Neuronal stem cell (in vitro differentiated cells): ENCODE results near the gene POU2F2.
"Not testable (repeated sequence)": the region's sequence is repeated elsewhere in the genome, so short reads cannot be mapped to it uniquely, and the experiment has no call there.

Source experiments
- DNase-seq: peaks from one replicate; pipeline ENCODE4 v3.0.0-alpha.2; 2013; ENCODE audit warnings: low spot score
- H2AFZ ChIP-seq: one replicate; pipeline ENCODE4 v1.6.1; 2013; ENCODE audit warnings: mild to moderate bottlenecking, low read length, inconsistent platforms
- H2AK5ac ChIP-seq: 2 replicates; pipeline ENCODE4 v1.6.1; 2013; ENCODE audit warnings: low read depth, mild to moderate bottlenecking, inconsistent platforms, low read length, moderate library complexity, mixed read lengths
- H2BK120ac ChIP-seq: 2 replicates; pipeline ENCODE4 v1.6.1; 2013; ENCODE audit warnings: low read depth, mild to moderate bottlenecking, inconsistent platforms, low read length, moderate library complexity, mixed read lengths
- H2BK12ac ChIP-seq: one replicate; pipeline ENCODE4 v1.6.1; 2013; ENCODE audit warnings: low read length, inconsistent platforms
- H2BK15ac ChIP-seq: 2 replicates; pipeline ENCODE4 v1.6.1; 2013; ENCODE audit warnings: mild to moderate bottlenecking, low read length, inconsistent platforms, mixed read lengths
- H2BK5ac ChIP-seq: one replicate; pipeline ENCODE4 v1.6.1; 2013; ENCODE audit warnings: inconsistent platforms, mild to moderate bottlenecking, low read length, moderate library complexity
- H3K14ac ChIP-seq: one replicate; pipeline ENCODE4 v1.6.1; 2013; ENCODE audit warnings: low read length, inconsistent platforms
- H3K18ac ChIP-seq: 2 replicates; pipeline ENCODE4 v1.6.1; 2013; ENCODE audit warnings: low read length, inconsistent platforms
- H3K23ac ChIP-seq: 2 replicates; pipeline ENCODE4 v1.6.1; 2013; ENCODE audit warnings: low read depth, mild to moderate bottlenecking, mixed read lengths, low read length, inconsistent platforms; ENCODE audit not compliant: poor library complexity
- H3K27ac ChIP-seq: replicated peaks from 3 replicates; pipeline ENCODE4 v1.5.1; 2013; ENCODE audit warnings: low read length, inconsistent platforms
- H3K27me3 ChIP-seq, 3 experiments: 2 replicates each; pipeline ENCODE4 v1.6.1; 2013; ENCODE audit warnings: low read length in 3 of 3, mild to moderate bottlenecking in 2 of 3, inconsistent platforms in 1 of 3, low read depth in 1 of 3, mixed read lengths in 1 of 3, moderate library complexity in 1 of 3; ENCODE audit not compliant: control insufficient read depth in 3 of 3, insufficient read depth in 3 of 3
- H3K36me3 ChIP-seq, 2 donors: replicated peaks in 1 of 2; 2 replicates each; pipeline ENCODE4 v1.6.1; 2013; ENCODE audit warnings: low read length in 2 of 2; ENCODE audit not compliant: control insufficient read depth in 2 of 2, insufficient read depth in 2 of 2
- H3K4ac ChIP-seq: 2 replicates; pipeline ENCODE4 v1.6.1; 2013; ENCODE audit warnings: inconsistent platforms, mild to moderate bottlenecking, low read length, moderate library complexity
- H3K4me1 ChIP-seq, 2 donors: 1 replicate in 1 of 2; 2 replicates in 1 of 2; pipeline ENCODE4 v1.6.1; 2013; ENCODE audit warnings: low read length in 2 of 2, low read depth in 1 of 2; ENCODE audit not compliant: control insufficient read depth in 2 of 2, insufficient read depth in 1 of 2
- H3K4me2 ChIP-seq: one replicate; pipeline ENCODE4 v1.6.1; 2013; ENCODE audit warnings: mild to moderate bottlenecking, low read length, inconsistent platforms; ENCODE audit not compliant: insufficient read depth, poor library complexity, severe bottlenecking
- H3K4me3 ChIP-seq, 2 donors: 2 replicates each; pipeline ENCODE4 v1.5.1; 2013; ENCODE audit warnings: low read length in 2 of 2, mild to moderate bottlenecking in 2 of 2, inconsistent platforms in 1 of 2, moderate library complexity in 1 of 2
- H3K79me1 ChIP-seq: one replicate; pipeline ENCODE4 v1.6.1; 2013; ENCODE audit warnings: low read depth, mild to moderate bottlenecking, inconsistent platforms, low read length, moderate library complexity
- H3K9ac ChIP-seq: one replicate; pipeline ENCODE4 v1.6.1; 2013; ENCODE audit warnings: mild to moderate bottlenecking, low read depth, low read length, inconsistent platforms; ENCODE audit not compliant: poor library complexity
- H3K9me3 ChIP-seq, 2 donors: replicated peaks in 1 of 2; 2 replicates each; pipeline versions ENCODE3 to v1.6.1; 2013; ENCODE audit warnings: low read length in 2 of 2, mild to moderate bottlenecking in 2 of 2, inconsistent platforms in 1 of 2, low read depth in 1 of 2, mixed read lengths in 1 of 2, moderate library complexity in 1 of 2; ENCODE audit not compliant: control insufficient read depth in 2 of 2, insufficient read depth in 1 of 2
- H4K8ac ChIP-seq: one replicate; pipeline ENCODE4 v1.6.1; 2013; ENCODE audit warnings: low read depth, mild to moderate bottlenecking, inconsistent platforms, low read length, moderate library complexity
- H4K91ac ChIP-seq: one replicate; pipeline ENCODE4 v1.6.1; 2013; ENCODE audit warnings: low read length, low read depth, mild to moderate bottlenecking, inconsistent platforms; ENCODE audit not compliant: poor library complexity
- WGBS, 2 donors: extraction: QIAGEN DNeasy Blood & Tissue Kit; methylation state at CpG; one replicate each; pipeline ENCODE4 v1.1.7; 2013; ENCODE audit warnings: missing lambda C conversion rate in 2 of 2, mixed read lengths in 1 of 2; ENCODE audit not compliant: insufficient read length in 2 of 2, insufficient replicate concordance in 1 of 2; ENCODE audit errors: extremely low coverage in 2 of 2; 5-methylcytosine and 5-hydroxymethylcytosine counted together

The POU2F2 gene

DNA sequence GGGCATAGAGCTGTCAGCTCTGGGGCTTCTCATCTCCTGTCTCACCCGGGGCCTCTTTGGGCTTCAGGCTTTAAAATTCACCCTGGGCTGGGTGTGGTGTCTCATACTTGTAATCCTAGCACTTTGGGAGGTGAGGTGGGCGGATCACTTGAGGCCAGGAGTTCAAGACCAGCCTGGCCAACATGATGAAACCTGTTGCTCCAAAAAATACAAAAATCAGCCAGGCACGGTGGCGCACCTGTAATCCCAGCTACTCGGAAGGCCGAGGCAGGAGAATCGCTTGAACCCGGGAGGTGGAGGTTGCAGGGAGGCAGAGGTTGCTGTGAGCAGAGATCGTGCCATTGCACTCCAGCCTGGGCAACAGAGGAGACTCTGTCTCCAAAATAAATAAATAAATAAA lies 91.8 kb downstream of the POU2F2 start:
- not testable (repeated sequence) for H3K79me1 ChIP-seq, H2BK120ac ChIP-seq, H3K4me2 ChIP-seq, H3K23ac ChIP-seq, H3K4ac ChIP-seq, H2BK12ac ChIP-seq, H3K18ac ChIP-seq, H3K9me3 ChIP-seq, H2BK5ac ChIP-seq, H2BK15ac ChIP-seq, H4K8ac ChIP-seq, H3K27ac ChIP-seq, H3K4me3 ChIP-seq, H3K27me3 ChIP-seq, H2AK5ac ChIP-seq, H2AFZ ChIP-seq, H3K4me1 ChIP-seq, DNase-seq, H3K14ac ChIP-seq, H3K9ac ChIP-seq, H4K91ac ChIP-seq
- peaks cover 0 to 35% of the 10 kb centered on the region in 2 donors for H3K36me3 ChIP-seq
- WGBS, 2 donors, result no CpG with 5 or more reads among the region's 9 CpGs

DNA sequence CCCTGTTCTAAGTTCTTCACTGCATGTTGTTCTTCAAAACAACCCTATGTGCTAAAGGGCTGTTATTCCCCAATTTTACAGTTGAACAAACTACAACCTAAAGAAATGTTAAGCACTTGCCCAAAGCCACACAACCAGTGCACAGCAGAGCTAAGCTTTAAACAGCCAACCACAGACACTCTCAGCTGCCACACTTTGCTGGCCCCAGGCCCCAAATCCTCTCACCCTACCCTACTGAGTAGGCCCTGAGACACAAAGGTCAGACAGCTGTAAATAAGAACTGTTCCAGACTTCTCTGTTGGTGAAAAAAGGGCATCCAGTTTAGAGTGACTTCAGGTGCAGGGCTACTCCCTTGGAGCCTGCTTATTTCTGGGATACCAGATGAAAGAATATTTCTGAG lies 92.2 kb downstream of the POU2F2 start:
- H3K23ac ChIP-seq, result no peak overlapping the region
- no peak overlapping the region for H2AK5ac ChIP-seq
- H3K4me2 ChIP-seq, result no peak overlapping the region
- no peak overlapping the region for H3K4ac ChIP-seq
- no peaks in the 10 kb centered on the region for H3K27me3 ChIP-seq
- no peak overlapping the region for H3K9ac ChIP-seq
- no peak overlapping the region for H2BK5ac ChIP-seq
- H3K18ac ChIP-seq, result no peak overlapping the region
- no peak overlapping the region for H2BK15ac ChIP-seq
- peaks cover 0 to 35% of the 10 kb centered on the region in 2 donors for H3K36me3 ChIP-seq
- H2AFZ ChIP-seq, result no peak overlapping the region
- no peak overlapping the region for H4K8ac ChIP-seq
- H3K79me1 ChIP-seq, result no peaks in the 10 kb centered on the region
- no peak overlapping the region for H3K4me3 ChIP-seq
- DNase-seq, result no peak
- no peak overlapping the region for H3K14ac ChIP-seq
- no peak overlapping the region for H2BK12ac ChIP-seq
- no peak overlapping the region for H3K27ac ChIP-seq
- no peaks in the 10 kb centered on the region for H3K9me3 ChIP-seq
- peaks cover 0 to 2% of the 10 kb centered on the region in 2 donors for H3K4me1 ChIP-seq
- no peak overlapping the region for H4K91ac ChIP-seq
- no peak overlapping the region for H2BK120ac ChIP-seq

DNA sequence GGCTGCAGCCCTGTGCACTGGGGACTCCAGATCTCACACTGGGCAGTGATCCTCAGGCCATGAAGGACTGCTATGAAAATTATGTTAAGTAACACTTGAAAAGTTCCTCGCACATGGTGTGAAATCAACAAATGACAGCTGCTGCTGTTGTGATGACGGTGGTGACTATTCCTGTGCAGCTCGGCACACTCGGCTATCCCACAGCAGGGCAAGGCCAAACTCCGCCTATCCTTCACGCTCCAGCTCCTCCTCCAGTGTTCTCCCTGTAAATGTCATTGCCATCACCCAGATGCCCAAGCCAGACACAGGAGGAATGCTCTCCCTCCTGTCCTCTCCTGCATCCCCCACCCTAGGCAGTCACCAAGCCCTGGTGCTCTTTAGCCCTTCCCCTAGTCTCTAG lies 93.6 kb downstream of the POU2F2 start:
- Histone ChIP-seq H3K27me3 (no peaks in the 10 kb centered on the region), H2BK12ac (no peak overlapping the region), H3K14ac (no peak overlapping the region), H3K4ac (no peak overlapping the region), H3K9me3 (no peaks in the 10 kb centered on the region), H3K79me1 (no peaks in the 10 kb centered on the region), H2BK120ac (no peak overlapping the region), H4K91ac (no peak overlapping the region), H3K27ac (no peak overlapping the region), H3K18ac (no peak overlapping the region), H2BK15ac (no peak overlapping the region), H3K9ac (no peak overlapping the region), H4K8ac (peak overlapping the region; percentile 8), H3K36me3 (peaks cover 0 to 33% of the 10 kb centered on the region in 2 donors), H2AK5ac (no peak overlapping the region), H2AFZ (no peak overlapping the region), H3K4me1 (no peaks in the 10 kb centered on the region), H3K4me3 (peak overlapping the region in 1 of 2 donors; percentile 14), H3K4me2 (no peak overlapping the region), H2BK5ac (no peak overlapping the region), H3K23ac (no peak overlapping the region)
- DNase-seq, result no peak
- WGBS, 2 donors, result no CpG with 5 or more reads among the region's 6 CpGs

DNA sequence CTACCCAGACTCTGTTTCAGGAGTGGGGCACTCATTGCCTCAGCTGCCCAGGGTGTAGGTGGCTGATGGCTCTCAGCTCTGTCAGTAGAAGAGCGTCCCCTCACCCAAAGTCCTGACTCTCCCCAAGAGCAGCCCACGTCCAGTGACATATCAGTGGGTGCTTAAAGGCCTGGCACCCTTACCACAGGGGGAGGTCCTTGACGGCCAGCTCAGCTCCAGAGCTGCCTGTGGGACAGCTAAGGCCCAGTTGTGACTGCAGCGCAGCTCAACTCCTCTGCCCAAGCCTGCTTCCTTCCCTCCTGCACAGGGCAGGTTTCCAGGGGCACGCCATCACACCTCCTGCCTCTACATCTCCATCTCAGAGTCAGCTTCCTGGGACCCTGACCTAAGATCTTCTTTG lies 94.6 kb downstream of the POU2F2 start:
- Histone ChIP-seq H2BK5ac (no peak overlapping the region), H3K9ac (no peak overlapping the region), H3K18ac (no peak overlapping the region), H3K14ac (no peak overlapping the region), H2BK15ac (no peak overlapping the region), H2BK12ac (no peak overlapping the region), H4K91ac (no peak overlapping the region), H4K8ac (no peak overlapping the region), H3K4me1 (peaks cover 0 to 3% of the 10 kb centered on the region in 2 donors), H3K27ac (no peak overlapping the region), H2BK120ac (no peak overlapping the region), H3K4me3 (no peak overlapping the region), H3K9me3 (no peaks in the 10 kb centered on the region), H3K4ac (no peak overlapping the region), H3K79me1 (no peaks in the 10 kb centered on the region), H2AFZ (no peak overlapping the region), H2AK5ac (no peak overlapping the region), H3K27me3 (no peaks in the 10 kb centered on the region), H3K4me2 (no peak overlapping the region), H3K36me3 (peaks cover 0 to 31% of the 10 kb centered on the region in 2 donors), H3K23ac (peak overlapping the region; percentile 68)
- DNase-seq, result no peak
- WGBS, 2 donors, result no CpG with 5 or more reads among the region's 5 CpGs
